ENCODE data around the gene ADAMTS2.

Gene ADAMTS2

DNA sequence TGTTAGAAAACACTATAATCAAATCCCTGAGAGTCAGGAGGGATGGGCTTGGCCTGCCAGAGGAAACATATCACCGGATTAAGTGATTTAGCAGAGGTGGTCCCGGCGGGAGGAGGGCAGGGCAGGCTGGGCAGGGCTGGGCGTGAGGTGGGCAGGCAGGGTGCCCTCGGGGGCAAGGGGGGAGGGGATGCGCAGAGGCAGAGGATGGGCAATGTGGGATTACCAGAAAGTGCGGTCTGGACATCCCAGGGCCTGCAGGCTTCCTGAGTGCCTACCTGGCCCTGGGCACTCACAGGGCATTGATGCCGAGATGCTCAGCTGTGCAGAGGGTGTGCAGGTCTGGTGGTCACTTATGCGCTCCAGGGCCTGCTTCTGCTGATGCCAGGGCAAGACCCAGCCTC, 115.2 kb downstream of the ADAMTS2 start:
- H3K4me3 ChIP-seq (ENCODE audit: low read depth, low read length): no peak overlapping the region
- DNase-seq (ENCODE audit: low read depth): no peak

DNA sequence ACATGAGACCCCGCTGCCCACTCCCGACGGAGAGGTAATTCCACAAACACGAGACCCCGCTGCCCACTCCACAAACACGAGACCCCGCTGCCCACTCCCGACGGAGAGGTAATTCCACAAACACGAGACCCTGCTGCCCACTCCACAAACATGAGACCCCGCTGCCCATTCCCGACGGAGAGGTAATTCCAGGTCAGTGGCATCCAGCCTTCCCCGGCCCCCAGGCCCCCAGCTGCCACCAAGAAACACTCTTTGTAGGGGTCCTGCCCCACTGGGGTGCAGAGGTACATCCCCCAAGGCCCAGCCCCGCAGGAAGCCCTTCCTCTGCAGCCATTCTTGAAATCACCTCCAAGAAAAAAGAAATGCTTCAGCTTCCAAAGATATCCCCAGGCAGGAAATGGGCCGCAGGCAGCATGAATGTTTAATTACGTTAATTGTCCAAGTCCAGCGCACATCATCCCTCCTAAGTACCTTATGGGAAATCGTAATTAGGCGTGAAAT, 115.9 kb downstream of the ADAMTS2 start:
- H3K4me3 ChIP-seq (ENCODE audit: low read depth, low read length): no peak overlapping the region
- DNase-seq (ENCODE audit: low read depth): no peak

DNA sequence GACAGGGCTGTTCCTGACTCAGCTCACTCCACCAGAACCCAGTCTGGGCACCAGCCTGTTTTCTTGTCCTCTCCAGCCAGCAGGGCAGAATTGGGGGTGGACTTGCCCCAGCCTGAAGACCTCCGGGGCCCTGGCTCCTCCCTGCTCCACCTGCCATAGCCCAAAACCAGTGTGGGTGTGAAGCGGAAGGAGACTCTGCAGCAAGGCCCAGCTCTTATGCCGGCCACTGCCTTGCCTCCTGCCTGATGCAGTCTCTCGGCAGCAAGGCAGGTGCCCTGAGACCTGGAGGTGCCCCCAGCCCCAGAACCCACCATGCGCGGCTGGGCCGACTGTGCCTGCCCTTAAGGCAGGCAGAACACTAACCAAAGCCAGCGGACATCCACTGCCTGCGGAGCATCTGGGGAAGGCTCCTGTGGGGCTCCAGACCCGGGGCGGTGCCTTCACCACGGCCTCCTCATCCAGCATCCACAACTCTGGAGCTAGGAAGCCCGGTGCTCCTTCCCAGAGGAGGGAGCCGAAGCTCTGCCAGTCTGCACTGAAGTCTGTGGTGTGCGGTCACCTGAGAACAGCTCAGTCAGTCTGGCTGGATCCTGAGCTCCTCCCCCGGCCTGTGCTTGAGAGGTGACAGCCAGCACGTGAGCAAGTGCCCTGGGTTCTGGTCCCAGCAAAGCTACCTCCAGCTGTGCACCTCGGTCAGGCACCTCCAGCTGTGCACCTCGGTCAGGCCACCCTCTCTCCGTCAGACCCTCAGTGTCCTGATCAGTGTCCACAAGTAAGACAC, 116.7 kb downstream of the ADAMTS2 start:
- no peak overlapping the region for H3K4me3 ChIP-seq (ENCODE audit: low read depth, low read length)
- no peak for DNase-seq (ENCODE audit: low read depth)

DNA sequence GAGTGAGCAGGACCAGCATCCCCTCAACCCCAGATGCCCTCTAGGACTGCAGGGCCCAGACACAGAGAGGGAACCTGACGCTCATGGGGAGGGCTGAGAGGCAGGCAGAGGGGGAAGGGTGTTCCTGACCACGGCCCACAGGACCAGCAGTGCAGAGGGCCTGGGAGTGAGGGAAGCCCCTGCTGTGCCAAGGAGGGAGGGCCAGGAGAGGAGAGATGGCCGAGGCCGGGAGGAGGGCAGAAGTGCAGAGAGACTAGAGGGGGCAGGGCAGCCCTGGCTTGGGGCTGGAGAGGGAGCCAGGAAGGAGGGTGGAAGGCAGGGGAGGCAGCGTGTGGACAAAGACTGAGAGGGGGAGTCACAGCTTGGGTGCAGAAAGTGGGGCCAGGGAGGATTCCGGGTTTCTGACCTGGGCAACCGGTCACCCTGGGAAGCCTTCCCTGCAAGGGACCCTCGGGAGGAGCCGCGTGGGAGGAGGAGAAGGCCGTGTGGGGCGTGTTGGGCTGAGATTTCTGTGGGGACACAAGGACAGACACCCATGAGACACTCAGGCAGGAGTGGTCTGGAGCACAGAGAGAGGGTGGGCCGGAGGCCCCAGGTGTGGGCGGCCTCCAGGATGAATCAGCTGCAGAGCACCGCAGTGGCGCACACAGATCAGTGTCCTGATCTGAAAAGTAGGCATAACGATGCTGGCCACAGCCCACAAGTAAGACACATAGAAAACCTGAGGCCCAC, 117.5 kb downstream of the ADAMTS2 start:
- no peak for DNase-seq (ENCODE audit: low read depth)

DNA sequence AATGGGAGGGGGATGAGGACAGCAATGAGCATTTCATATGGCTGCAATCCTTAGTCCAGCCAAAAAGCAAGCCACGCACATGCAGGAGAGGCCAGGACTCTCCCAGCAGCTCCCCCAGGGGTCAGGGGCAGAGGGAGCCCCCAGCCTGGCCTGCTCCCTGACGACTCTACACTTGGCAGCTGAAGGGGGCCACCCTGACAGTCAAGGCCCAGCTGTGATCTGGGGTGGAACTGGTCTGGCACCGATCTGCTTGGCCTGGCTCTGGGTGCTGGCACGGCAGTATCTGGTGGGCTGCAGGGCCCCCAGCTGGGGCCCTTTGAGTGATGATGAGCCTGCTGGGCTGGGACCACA, 118.1 kb downstream of the ADAMTS2 start:
- DNase-seq (ENCODE audit: low read depth): no peak
- H3K4me3 ChIP-seq (ENCODE audit: low read depth, low read length): no peak overlapping the region

More for the DNA sequence above, 117.5 kb downstream of the ADAMTS2 start:
- no peak overlapping the region for H3K4me3 ChIP-seq (ENCODE audit: low read depth, low read length)

DNA sequence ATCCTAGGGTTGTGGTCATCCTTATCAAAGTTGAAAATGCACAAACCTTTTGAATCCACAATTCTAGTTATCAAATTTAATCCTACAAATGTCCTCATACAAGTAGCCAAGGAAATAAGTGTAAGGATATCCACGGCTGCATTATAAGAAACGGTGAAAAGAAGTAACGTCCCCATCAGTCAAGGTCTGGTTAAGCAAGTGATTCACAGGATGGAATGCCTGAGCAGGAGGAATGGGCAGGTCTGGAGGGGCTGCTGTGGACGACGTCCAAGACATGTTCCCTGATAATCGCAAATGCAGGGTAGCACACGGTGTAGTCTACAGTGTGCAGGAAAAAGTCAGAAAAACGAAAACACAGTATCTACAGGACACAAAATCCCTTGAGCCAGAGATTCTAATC, 118.6 kb downstream of the ADAMTS2 start:
- no peak overlapping the region for H3K4me3 ChIP-seq (ENCODE audit: low read depth, low read length)
- no peak for DNase-seq (ENCODE audit: low read depth)

DNA sequence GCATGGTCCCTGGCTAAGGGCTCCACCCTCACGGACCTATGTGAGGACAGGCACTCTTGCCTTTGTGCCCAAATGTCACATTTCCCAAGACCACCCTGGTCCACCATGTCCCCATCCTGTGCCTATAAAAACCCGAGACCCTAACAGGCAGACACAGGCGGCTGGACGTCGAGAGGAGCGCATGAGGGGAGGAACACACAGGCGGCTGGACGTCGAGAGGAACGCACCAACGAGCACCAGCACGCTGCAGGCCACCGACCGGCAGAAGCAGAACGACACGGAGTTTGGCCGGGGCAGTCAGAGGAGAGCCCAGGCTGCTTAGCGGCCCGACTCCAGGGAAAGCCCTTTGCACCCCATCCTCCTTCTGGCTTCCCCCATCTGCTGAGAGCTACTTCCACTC, 119.9 kb downstream of the ADAMTS2 start:
- H3K4me3 ChIP-seq (ENCODE audit: low read depth, low read length): no peak overlapping the region
- DNase-seq (ENCODE audit: low read depth): no peak

DNA sequence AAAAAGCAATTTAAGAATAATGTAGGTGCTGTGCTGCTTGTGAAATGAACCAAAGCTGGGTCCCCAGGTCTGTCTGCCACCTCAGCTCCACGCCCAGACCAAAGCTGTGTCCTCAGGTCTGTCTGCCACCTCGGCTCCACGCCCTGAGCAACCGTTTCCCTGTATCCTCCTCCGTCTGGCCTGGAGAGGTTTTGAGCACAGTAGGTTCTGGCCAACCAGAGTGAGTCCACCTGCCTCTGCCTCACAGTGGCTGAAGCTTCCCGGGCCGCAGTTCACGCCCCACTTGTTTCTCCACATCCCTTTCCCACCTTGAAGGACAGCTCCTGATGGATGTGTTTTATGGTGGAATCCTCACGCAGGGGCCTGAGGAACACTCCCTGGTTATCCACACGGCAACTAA, 120.5 kb downstream of the ADAMTS2 start:
- DNase-seq (ENCODE audit: low read depth): no peak

DNA sequence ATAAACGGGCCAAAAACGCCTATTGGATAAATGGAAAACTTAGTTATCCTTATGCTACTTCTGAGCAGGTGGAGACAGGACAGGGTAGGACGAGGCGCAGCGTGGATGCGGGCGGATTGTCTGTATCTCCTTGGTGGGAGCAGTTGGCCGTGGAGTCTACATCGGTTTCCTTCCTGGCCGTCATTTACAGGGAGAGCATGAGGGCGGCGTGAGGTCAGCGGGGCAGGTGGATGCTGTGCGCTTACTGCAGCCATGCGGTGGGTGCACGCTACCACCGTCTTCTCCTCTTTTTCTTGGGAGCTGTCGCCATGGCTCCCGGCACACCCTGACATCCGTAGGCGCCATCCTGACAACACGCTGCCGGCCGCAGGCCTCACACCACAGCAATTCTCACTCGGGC, 121.3 kb downstream of the ADAMTS2 start:
- no peak overlapping the region for H3K4me3 ChIP-seq (ENCODE audit: low read depth, low read length)
- DNase-seq (ENCODE audit: low read depth): no peak

More for the DNA sequence above, 120.5 kb downstream of the ADAMTS2 start:
- no peak overlapping the region for H3K4me3 ChIP-seq (ENCODE audit: low read depth, low read length)

DNA sequence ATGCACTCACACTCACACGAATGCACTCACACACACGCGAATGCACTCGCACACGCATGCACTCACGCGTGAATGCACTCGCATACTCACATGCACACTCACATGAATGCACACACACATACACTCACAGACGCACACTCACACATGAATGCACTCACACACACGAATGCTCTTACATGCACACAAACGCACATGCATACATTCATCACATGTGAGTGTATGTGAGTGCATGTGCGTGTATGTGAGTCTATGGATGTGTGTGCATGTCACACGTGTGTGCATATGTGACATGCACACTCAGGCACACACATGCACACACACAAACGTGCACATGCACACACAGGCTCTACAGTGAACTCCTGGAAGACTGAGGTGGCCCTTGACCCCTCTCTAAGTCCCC, 121.7 kb downstream of the ADAMTS2 start:
- no peak for DNase-seq (ENCODE audit: low read depth)
- H3K4me3 ChIP-seq (ENCODE audit: low read depth, low read length): no peak overlapping the region

DNA sequence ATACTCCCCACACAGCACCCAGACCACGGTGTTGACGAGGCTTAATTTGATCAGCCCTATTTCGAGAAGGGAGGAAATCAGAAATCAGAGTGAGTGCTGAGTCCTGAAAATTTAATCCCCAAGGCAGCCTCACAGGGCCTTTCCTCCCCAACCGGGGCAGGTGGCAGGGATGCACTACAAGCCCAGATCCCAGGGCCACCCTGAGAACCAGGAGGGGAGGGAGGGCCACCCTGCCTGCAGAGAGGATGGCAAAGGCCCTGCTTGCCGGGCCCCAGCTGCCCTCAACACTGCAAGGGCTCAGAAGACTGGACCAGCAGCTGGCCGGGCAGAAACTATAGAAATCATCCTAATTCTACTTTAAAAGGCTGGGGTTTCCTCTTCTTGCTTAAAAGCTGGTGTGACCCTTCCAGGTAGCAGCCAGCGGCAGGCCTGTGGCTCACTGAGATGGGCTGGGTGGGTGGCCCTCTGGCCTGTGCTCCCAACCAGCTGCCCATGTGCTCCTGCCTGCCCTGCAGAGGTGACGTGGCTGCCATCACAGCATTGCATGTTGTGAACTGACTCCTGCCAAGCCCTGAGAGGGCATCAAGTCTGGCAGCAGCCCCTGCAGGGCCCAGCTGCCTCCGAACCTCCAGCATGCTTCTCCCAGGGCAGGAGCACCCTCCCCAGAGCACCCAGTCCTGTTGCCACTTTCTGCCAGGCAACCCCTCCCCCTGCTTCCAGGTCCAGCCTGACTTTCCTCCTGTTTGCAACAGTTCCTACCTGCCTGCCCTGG, 122.8 kb downstream of the ADAMTS2 start:
- no peak overlapping the region for H3K4me3 ChIP-seq (ENCODE audit: low read depth, low read length)
- DNase-seq (ENCODE audit: low read depth): no peak

DNA sequence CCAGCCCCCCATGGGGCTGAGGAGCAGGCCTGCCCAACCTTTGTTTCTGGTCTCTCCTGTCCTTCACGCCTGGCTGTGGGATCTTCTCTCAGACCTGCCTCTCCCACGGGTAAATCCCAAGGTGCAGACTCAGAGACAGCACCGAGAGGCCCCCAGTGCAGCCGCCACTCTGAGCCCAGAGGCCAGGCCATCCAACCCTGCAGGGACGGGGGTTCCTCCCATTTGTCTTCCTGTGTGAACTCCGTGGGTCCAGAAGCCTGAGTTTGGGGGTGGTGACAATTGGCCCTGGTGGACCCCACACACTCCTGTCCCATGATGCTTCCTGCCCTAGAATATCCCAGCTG, 123.4 kb downstream of the ADAMTS2 start:
- DNase-seq (ENCODE audit: low read depth): no peak

DNA sequence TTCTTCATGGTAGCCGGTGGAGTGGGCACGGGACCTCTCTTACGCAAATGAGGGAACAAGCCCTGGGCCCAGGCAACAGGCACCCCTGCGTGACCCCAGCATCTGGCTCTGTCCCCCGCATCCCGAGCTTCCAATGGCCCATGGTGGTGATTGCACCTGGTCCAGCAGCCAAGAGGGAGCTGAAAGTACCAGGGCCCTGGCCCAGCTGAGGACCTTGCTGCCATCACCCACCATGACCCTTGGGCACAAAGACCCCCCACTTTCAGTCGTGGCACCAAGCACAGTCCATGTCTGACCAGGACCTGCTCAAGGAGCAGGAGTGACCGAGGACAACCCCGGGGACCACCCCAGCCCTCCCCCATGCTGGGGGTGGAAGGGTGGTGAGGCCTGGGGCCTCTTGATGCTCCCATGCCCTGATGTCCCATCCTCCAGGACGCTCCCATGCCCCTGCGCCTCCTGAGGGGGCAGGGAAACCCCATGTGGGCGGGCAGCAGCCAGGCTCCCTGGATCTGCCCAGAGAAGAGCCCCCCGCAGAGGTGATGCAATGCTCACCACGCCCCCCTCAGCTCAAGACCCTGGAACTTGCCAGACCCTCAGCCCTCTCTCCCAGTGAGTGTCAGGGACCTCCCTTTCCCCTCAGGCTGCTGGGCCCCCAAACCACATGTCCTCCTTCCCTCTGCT, 123.9 kb downstream of the ADAMTS2 start:
- DNase-seq (ENCODE audit: low read depth): no peak
- no peak overlapping the region for H3K4me3 ChIP-seq (ENCODE audit: low read depth, low read length)

More for the DNA sequence above, 123.4 kb downstream of the ADAMTS2 start:
- no peak overlapping the region for H3K4me3 ChIP-seq (ENCODE audit: low read depth, low read length)

DNA sequence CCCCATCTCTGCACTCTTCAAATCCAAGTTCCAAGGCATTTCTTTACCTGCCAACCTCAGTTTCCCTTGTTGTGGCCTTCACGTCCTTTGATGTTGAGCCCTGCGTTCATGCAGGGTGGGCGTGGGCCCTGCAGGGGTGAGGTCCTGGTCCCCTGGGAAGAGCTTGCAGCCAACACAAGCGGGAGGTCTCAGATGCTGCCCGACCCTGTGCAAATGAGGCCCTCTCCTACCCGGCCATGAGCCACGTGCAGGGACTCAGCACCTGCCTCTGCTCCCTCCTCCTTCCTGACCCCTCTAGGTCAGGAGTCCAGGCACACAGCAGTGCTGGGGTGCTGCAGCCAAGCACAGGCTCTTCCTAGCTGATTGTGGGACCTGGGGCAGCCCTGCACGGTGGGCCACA, 124.5 kb downstream of the ADAMTS2 start:
- no peak for DNase-seq (ENCODE audit: low read depth)

DNA sequence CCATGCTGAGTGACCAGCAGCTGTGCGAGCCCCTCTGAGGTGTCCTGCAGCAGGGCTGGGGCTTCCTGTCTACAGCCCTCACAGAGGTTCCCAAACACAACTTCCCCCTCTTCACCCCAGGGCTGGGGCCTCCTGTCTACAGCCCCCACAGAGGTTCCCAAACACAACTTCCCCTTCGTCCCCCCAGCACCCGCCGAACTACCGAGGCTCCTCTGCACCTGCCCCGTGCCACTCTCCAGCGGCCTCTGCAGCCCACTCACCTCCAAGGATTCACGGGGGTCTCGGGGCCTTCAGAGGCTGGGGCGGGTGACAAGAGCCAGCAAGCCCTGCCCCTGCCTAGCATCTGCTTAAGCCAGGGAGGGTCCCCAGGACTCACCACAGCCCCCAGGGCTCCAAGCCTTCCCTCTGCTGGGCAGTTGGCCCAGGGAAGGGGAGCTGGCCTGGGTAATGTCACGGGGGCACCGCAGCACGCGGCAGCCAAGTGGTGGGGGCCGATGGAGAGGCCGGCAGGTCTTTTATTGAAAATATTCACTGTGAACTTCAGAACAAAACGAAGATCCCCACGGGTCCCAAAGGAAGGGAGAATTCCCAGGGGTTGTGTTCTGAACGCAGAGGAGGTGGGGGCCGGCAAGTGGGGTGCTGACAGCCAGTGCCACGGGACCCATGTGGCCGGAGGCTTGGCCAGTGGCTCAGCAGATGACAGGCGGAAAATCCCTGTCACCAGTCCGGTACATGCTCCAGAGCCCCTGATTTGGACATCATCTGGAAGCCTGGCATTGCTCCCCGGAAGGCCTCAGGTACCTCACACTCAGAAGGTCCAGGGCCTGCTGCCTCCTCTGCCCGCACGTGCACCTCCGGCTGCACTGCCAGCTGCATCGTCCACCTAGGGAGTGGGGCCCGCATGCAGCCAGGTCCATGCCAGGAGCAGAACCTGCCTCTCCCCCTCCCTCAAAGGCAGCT, 125.3 kb downstream of the ADAMTS2 start:
- DNase-seq (ENCODE audit: low read depth): no peak
- H3K4me3 ChIP-seq (ENCODE audit: low read depth, low read length): no peak overlapping the region

More for the DNA sequence above, 124.5 kb downstream of the ADAMTS2 start:
- no peak overlapping the region for H3K4me3 ChIP-seq (ENCODE audit: low read depth, low read length)

DNA sequence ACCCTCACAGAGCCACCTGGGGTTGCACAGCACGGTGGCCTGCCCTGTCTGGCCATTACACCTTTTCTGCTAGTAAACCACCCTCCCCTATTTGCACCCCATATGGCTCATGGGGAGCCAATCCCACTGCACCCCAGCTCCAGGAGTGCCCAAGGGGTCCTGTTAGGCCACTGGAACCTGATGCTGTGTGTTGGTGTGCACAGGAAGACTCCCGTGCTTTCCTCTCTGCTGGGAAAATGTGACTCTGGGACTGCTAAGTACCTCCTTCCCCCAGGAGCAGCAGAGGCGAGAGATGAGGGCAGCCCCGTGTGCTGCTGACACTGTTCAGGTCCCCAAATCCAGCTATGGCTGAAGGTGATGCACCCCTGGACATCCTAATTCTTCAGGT, 126.3 kb downstream of the ADAMTS2 start:
- DNase-seq (ENCODE audit: low read depth): no peak
- no peak overlapping the region for H3K4me3 ChIP-seq (ENCODE audit: low read depth, low read length)

DNA sequence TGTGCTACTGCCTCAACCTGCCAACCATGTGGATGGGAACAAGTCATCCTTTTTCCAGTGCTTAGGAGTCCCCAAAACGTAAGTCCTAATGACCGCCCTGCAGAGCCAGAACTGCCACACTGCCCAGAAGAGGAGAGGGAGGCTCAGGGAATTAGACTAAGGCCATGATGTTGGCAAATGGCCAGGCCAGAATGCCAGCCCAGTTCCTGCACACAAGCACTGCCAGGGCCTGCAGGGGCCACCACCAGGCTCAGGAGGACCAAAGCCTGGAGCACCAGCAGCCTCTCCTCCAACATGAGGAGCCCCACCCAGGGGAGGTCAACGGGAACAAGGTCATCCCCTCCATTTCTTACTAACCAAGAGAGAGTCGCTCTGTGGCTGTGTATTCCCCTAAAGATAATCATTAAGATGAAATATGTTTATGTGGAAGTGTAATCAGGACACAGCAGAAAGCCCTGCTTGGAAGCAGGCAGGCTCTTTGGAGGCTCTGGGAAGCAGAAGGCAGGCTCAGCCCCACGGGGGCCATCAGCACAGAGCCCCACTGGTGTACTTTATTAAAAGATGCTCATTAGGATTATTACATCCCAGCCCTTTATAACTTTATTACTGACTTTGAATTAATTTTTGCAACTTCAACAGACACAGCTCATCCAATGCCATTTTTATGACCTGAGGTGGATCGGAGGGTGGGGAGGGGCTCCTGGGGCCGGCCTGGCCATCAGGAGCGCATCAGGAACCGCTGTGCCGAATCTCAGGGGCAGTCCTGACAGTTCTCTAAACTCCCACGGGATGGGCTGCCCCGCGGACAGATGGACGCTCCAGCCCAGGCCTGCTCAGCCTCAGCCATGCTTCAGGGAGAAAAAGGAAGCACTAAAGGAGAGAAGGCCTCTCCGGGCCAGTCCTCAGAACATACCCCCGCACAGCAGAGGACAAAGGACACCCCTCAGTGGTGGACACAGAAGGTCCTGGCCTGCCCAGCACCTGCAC, 127.0 kb downstream of the ADAMTS2 start:
- no peak for DNase-seq (ENCODE audit: low read depth)
- H3K4me3 ChIP-seq (ENCODE audit: low read depth, low read length): no peak overlapping the region

DNA sequence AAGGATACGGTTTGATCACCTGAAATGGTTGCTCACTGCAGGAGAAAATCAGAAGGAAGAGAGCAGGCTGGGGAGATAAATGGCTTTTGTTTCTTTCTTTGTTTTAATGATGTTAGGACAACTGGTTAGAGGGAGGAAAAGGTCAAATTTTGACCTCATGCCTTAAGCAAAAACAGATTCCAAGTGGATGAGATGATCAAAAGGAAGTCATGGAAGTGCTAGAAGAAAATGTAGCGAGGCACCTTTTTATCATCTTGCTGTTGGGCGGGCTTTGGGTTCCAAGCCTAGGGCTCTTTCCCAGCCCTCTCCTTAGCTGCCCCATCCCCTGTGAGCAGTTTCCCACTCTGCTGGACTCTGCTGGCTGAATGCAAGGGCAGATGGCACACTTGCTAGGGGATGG, 127.9 kb downstream of the ADAMTS2 start:
- H3K4me3 ChIP-seq (ENCODE audit: low read depth, low read length): no peak overlapping the region
- peak; percentile 4 for DNase-seq (ENCODE audit: low read depth)
